ENCODE results near the gene PFAS. TPM values are rescaled to one million over a fixed set of nuclear protein-coding genes. Genes with fewer than 3 reads are reported as not detected.
A peak's percentile ranks its signal among the peaks of the same experiment; 100 is the strongest.

The PFAS gene
- total and polyA plus RNA-seq, 2 of the 8 experiments (the other 6 are each of a cell fraction or from before 2014, with no cell fraction given): 88.4 to 248 TPM

DNA sequence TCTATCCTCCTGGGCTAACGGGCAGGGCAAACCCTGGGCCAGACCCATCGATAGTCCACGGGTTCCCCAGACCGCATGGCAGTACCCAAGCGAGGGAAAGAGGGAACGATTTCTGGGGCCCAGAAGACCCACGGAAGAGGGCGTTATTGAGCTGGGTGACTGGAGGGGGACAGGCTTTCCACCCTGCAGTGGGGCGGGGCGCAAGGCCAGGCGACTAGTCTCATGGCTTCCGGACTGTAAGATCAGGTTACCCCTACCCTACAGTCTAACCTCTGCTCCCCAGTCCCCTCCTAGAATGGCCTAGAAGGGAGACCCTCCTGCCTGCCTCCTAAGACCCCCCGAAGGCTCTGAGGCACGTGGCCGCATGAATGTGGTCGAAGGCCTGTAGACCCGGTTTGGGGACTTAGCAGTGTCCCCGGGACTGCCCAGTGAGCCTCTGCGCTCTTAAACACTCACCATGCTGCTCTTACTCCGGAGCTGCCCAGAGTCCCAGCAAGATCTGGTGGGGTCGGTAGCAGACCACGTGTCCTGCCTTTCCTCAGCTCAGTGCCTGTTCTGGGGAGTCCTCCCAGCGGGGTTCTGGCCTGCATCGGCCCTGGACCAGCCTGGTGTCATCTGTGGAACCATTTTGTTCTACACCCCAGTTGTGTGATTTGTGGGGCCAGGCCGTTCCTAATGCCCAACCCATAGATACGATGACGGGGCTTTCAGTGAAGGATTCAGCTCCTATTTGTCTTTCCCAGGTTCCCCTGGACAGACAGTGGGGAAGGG is 25.5 kb upstream of the PFAS start (continued):
- TF ChIP-seq, protein P1, sequence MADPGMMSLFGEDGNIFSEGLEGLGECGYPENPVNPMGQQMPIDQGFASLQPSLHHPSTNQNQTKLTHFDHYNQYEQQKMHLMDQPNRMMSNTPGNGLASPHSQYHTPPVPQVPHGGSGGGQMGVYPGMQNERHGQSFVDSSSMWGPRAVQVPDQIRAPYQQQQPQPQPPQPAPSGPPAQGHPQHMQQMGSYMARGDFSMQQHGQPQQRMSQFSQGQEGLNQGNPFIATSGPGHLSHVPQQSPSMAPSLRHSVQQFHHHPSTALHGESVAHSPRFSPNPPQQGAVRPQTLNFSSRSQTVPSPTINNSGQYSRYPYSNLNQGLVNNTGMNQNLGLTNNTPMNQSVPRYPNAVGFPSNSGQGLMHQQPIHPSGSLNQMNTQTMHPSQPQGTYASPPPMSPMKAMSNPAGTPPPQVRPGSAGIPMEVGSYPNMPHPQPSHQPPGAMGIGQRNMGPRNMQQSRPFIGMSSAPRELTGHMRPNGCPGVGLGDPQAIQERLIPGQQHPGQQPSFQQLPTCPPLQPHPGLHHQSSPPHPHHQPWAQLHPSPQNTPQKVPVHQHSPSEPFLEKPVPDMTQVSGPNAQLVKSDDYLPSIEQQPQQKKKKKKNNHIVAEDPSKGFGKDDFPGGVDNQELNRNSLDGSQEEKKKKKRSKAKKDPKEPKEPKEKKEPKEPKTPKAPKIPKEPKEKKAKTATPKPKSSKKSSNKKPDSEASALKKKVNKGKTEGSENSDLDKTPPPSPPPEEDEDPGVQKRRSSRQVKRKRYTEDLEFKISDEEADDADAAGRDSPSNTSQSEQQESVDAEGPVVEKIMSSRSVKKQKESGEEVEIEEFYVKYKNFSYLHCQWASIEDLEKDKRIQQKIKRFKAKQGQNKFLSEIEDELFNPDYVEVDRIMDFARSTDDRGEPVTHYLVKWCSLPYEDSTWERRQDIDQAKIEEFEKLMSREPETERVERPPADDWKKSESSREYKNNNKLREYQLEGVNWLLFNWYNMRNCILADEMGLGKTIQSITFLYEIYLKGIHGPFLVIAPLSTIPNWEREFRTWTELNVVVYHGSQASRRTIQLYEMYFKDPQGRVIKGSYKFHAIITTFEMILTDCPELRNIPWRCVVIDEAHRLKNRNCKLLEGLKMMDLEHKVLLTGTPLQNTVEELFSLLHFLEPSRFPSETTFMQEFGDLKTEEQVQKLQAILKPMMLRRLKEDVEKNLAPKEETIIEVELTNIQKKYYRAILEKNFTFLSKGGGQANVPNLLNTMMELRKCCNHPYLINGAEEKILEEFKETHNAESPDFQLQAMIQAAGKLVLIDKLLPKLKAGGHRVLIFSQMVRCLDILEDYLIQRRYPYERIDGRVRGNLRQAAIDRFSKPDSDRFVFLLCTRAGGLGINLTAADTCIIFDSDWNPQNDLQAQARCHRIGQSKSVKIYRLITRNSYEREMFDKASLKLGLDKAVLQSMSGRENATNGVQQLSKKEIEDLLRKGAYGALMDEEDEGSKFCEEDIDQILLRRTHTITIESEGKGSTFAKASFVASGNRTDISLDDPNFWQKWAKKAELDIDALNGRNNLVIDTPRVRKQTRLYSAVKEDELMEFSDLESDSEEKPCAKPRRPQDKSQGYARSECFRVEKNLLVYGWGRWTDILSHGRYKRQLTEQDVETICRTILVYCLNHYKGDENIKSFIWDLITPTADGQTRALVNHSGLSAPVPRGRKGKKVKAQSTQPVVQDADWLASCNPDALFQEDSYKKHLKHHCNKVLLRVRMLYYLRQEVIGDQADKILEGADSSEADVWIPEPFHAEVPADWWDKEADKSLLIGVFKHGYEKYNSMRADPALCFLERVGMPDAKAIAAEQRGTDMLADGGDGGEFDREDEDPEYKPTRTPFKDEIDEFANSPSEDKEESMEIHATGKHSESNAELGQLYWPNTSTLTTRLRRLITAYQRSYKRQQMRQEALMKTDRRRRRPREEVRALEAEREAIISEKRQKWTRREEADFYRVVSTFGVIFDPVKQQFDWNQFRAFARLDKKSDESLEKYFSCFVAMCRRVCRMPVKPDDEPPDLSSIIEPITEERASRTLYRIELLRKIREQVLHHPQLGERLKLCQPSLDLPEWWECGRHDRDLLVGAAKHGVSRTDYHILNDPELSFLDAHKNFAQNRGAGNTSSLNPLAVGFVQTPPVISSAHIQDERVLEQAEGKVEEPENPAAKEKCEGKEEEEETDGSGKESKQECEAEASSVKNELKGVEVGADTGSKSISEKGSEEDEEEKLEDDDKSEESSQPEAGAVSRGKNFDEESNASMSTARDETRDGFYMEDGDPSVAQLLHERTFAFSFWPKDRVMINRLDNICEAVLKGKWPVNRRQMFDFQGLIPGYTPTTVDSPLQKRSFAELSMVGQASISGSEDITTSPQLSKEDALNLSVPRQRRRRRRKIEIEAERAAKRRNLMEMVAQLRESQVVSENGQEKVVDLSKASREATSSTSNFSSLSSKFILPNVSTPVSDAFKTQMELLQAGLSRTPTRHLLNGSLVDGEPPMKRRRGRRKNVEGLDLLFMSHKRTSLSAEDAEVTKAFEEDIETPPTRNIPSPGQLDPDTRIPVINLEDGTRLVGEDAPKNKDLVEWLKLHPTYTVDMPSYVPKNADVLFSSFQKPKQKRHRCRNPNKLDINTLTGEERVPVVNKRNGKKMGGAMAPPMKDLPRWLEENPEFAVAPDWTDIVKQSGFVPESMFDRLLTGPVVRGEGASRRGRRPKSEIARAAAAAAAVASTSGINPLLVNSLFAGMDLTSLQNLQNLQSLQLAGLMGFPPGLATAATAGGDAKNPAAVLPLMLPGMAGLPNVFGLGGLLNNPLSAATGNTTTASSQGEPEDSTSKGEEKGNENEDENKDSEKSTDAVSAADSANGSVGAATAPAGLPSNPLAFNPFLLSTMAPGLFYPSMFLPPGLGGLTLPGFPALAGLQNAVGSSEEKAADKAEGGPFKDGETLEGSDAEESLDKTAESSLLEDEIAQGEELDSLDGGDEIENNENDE (IDR thresholded peaks at IDR 0.05; ENCODE audit: insufficient replicate concordance, low read length): no peak
- TF ChIP-seq RNF2 (IDR thresholded peaks at IDR 0.05; ENCODE audit: borderline replicate concordance, low read depth, low read length, missing control alignments, poor library complexity, severe bottlenecking) (no peak), POLR2A (IDR thresholded peaks at IDR 0.05; ENCODE audit: control extremely low read depth in 1 of 2, low read depth in 2 of 2, low read length in 2 of 2) (peak in 1 of 2 experiments; percentile 68; a peak in 1 of 3 replicates), EZH2 (IDR thresholded peaks at IDR 0.05; ENCODE audit: low read depth, low read length, severe bottlenecking) (no peak), GABPA (IDR thresholded peaks at IDR 0.05; ENCODE audit: borderline replicate concordance, insufficient read depth, low read length) (no peak)
- TF ChIP-seq, protein P2, sequence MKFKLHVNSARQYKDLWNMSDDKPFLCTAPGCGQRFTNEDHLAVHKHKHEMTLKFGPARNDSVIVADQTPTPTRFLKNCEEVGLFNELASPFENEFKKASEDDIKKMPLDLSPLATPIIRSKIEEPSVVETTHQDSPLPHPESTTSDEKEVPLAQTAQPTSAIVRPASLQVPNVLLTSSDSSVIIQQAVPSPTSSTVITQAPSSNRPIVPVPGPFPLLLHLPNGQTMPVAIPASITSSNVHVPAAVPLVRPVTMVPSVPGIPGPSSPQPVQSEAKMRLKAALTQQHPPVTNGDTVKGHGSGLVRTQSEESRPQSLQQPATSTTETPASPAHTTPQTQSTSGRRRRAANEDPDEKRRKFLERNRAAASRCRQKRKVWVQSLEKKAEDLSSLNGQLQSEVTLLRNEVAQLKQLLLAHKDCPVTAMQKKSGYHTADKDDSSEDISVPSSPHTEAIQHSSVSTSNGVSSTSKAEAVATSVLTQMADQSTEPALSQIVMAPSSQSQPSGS (IDR thresholded peaks at IDR 0.05; ENCODE audit: low read length): no peak
- TF ChIP-seq, protein P3, sequence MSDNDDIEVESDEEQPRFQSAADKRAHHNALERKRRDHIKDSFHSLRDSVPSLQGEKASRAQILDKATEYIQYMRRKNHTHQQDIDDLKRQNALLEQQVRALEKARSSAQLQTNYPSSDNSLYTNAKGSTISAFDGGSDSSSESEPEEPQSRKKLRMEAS (IDR thresholded peaks at IDR 0.05): peak; percentile 80
